Measurements from ENCODE around the gene CTNNBL1. TPM values are rescaled to one million over a fixed set of nuclear protein-coding genes. Genes with fewer than 3 reads are reported as not detected.
A peak's percentile ranks its signal among the peaks of the same experiment; 100 is the strongest.

CTNNBL1 gene
- total RNA-seq, 1 donor, result 23.3 TPM

- TF ChIP-seq CTCF (IDR thresholded peaks at IDR 0.05; ENCODE audit: insufficient read depth, low read depth, low read length), result no peak
- no peak for DNase-seq (ENCODE audit: low read depth)
- no peak overlapping the region for H3K4me3 ChIP-seq (ENCODE audit: low read depth, low read length)
Measured at GRCh38 chr20:37913567-37914366, 219.9 kb downstream of the CTNNBL1 start.

- DNase-seq (ENCODE audit: low read depth), result no peak
- H3K4me3 ChIP-seq (ENCODE audit: low read depth, low read length), result no peak overlapping the region
- no peak for TF ChIP-seq CTCF (IDR thresholded peaks at IDR 0.05; ENCODE audit: insufficient read depth, low read depth, low read length)
Measured at GRCh38 chr20:37914367-37914671, 220.5 kb downstream of the CTNNBL1 start.

- no peak for DNase-seq (ENCODE audit: low read depth)
- H3K4me3 ChIP-seq (ENCODE audit: low read depth, low read length), result peak overlapping the region; percentile 15
- TF ChIP-seq CTCF (IDR thresholded peaks at IDR 0.05; ENCODE audit: insufficient read depth, low read depth, low read length), result no peak
Measured at GRCh38 chr20:37914672-37915433, 221.0 kb downstream of the CTNNBL1 start.

GRCh38 chr20:37915434-37915787 lies 221.6 kb downstream of the CTNNBL1 start:
- DNase-seq (ENCODE audit: low read depth), result no peak
- no peak overlapping the region for H3K4me3 ChIP-seq (ENCODE audit: low read depth, low read length)
- no peak for TF ChIP-seq CTCF (IDR thresholded peaks at IDR 0.05; ENCODE audit: insufficient read depth, low read depth, low read length)

GRCh38 chr20:37915800-37916570 lies 222.2 kb downstream of the CTNNBL1 start:
- no peak for TF ChIP-seq CTCF (IDR thresholded peaks at IDR 0.05; ENCODE audit: insufficient read depth, low read depth, low read length)
- no peak for DNase-seq (ENCODE audit: low read depth)
- no peak overlapping the region for H3K4me3 ChIP-seq (ENCODE audit: low read depth, low read length)

- no peak for DNase-seq (ENCODE audit: low read depth)
- no peak for TF ChIP-seq CTCF (IDR thresholded peaks at IDR 0.05; ENCODE audit: insufficient read depth, low read depth, low read length)
- H3K4me3 ChIP-seq (ENCODE audit: low read depth, low read length), result no peak overlapping the region
Measured at GRCh38 chr20:37917461-37917860, 223.6 kb downstream of the CTNNBL1 start.

Measured in fibroblast of villous mesenchyme (primary cell).